ENCODE data around the gene GJC1. TPM values are rescaled to one million over a fixed set of nuclear protein-coding genes. Genes with fewer than 3 reads are reported as not detected.

The GJC1 gene
- polyA plus RNA-seq, 1 of the 3 experiments (the other 2 are of a cell fraction) = 15.2 TPM

- H3K27ac ChIP-seq (ENCODE audit: low read depth in 2 of 2, low read length in 1 of 2) = peak overlapping the region in 1 of 2 experiments; percentile 69; a peak in 1 of 4 replicates
- H3K79me2 ChIP-seq (ENCODE audit: insufficient read depth) = peaks cover 100% of the 10 kb centered on the region
- no peak overlapping the region for H3K9ac ChIP-seq
- H3K27me3 ChIP-seq (ENCODE audit: insufficient read depth) = no peaks in the 10 kb centered on the region
- peaks cover 32% of the 10 kb centered on the region for H3F3A ChIP-seq (replicated peaks; ENCODE audit: insufficient read depth)
- TF ChIP-seq EP300 (IDR thresholded peaks at IDR 0.05; ENCODE audit: borderline replicate concordance in 1 of 2, low read depth in 1 of 2, low read length in 1 of 2) (no peak), MXI1 (IDR thresholded peaks at IDR 0.05; ENCODE audit: low read depth, low read length) (no peak), USF2 (IDR thresholded peaks at IDR 0.05; ENCODE audit: borderline replicate concordance, low read depth, low read length) (no peak), JUND (IDR thresholded peaks at IDR 0.05) (no peak), RXRA (IDR thresholded peaks at IDR 0.05; ENCODE audit: borderline replicate concordance, low read depth) (no peak), TEAD4 (IDR thresholded peaks at IDR 0.05; ENCODE audit: borderline replicate concordance, insufficient read depth) (no peak), NFIC (IDR thresholded peaks at IDR 0.05; ENCODE audit: borderline replicate concordance) (no peak), ZBTB33 (IDR thresholded peaks at IDR 0.05; ENCODE audit: borderline replicate concordance, low read depth) (no peak), SIN3A (IDR thresholded peaks at IDR 0.05; ENCODE audit: borderline replicate concordance, low read depth, low read length) (no peak), YY1 (IDR thresholded peaks at IDR 0.05; ENCODE audit: low read depth) (no peak), FOXJ3 (CRISPR knock-in tag; IDR thresholded peaks at IDR 0.05) (no peak), EZH2phosphoT487 (IDR thresholded peaks at IDR 0.05; ENCODE audit: borderline replicate concordance, low read depth) (no peak), PBX3 (IDR thresholded peaks at IDR 0.05) (no peak), MEF2A (IDR thresholded peaks at IDR 0.05; ENCODE audit: borderline replicate concordance, low read depth) (no peak), GATA2 (CRISPR knock-in tag; IDR thresholded peaks at IDR 0.05) (no peak)
- TF ChIP-seq, protein P1, sequence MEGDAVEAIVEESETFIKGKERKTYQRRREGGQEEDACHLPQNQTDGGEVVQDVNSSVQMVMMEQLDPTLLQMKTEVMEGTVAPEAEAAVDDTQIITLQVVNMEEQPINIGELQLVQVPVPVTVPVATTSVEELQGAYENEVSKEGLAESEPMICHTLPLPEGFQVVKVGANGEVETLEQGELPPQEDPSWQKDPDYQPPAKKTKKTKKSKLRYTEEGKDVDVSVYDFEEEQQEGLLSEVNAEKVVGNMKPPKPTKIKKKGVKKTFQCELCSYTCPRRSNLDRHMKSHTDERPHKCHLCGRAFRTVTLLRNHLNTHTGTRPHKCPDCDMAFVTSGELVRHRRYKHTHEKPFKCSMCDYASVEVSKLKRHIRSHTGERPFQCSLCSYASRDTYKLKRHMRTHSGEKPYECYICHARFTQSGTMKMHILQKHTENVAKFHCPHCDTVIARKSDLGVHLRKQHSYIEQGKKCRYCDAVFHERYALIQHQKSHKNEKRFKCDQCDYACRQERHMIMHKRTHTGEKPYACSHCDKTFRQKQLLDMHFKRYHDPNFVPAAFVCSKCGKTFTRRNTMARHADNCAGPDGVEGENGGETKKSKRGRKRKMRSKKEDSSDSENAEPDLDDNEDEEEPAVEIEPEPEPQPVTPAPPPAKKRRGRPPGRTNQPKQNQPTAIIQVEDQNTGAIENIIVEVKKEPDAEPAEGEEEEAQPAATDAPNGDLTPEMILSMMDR (IDR thresholded peaks at IDR 0.05) = no peak
- TF ChIP-seq, protein P2, sequence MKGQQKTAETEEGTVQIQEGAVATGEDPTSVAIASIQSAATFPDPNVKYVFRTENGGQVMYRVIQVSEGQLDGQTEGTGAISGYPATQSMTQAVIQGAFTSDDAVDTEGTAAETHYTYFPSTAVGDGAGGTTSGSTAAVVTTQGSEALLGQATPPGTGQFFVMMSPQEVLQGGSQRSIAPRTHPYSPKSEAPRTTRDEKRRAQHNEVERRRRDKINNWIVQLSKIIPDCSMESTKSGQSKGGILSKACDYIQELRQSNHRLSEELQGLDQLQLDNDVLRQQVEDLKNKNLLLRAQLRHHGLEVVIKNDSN (IDR thresholded peaks at IDR 0.05; ENCODE audit: borderline replicate concordance, low read depth) = no peak
- TF ChIP-seq, protein P3, sequence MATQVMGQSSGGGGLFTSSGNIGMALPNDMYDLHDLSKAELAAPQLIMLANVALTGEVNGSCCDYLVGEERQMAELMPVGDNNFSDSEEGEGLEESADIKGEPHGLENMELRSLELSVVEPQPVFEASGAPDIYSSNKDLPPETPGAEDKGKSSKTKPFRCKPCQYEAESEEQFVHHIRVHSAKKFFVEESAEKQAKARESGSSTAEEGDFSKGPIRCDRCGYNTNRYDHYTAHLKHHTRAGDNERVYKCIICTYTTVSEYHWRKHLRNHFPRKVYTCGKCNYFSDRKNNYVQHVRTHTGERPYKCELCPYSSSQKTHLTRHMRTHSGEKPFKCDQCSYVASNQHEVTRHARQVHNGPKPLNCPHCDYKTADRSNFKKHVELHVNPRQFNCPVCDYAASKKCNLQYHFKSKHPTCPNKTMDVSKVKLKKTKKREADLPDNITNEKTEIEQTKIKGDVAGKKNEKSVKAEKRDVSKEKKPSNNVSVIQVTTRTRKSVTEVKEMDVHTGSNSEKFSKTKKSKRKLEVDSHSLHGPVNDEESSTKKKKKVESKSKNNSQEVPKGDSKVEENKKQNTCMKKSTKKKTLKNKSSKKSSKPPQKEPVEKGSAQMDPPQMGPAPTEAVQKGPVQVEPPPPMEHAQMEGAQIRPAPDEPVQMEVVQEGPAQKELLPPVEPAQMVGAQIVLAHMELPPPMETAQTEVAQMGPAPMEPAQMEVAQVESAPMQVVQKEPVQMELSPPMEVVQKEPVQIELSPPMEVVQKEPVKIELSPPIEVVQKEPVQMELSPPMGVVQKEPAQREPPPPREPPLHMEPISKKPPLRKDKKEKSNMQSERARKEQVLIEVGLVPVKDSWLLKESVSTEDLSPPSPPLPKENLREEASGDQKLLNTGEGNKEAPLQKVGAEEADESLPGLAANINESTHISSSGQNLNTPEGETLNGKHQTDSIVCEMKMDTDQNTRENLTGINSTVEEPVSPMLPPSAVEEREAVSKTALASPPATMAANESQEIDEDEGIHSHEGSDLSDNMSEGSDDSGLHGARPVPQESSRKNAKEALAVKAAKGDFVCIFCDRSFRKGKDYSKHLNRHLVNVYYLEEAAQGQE (IDR thresholded peaks at IDR 0.05; ENCODE audit: low read depth, low read length) = no peak
- peaks cover 0 to 17% of the 10 kb centered on the region in 2 experiments; a peak in 3 of 4 replicates for H3K4me1 ChIP-seq (ENCODE audit: control insufficient read depth in 1 of 2, insufficient read depth in 2 of 2, low read depth in 1 of 2, low read length in 1 of 2)
- H2AFZ ChIP-seq (ENCODE audit: low read depth) = no peak overlapping the region
- no peak for DNase-seq
- H3K4me3 ChIP-seq (ENCODE audit: low read depth in 2 of 2, low read length in 1 of 2) = no peak overlapping the region
- ChIA-PET POLR2A (no interaction called here), CTCF (interaction anchor here (1.0 kb wide), 1 partner anchor 9 kb away, joined by 3 read pairs; no protein-coding TSS in a partner anchor)
- peaks cover 29% of the 10 kb centered on the region for H4K20me1 ChIP-seq (ENCODE audit: insufficient read depth)
- H3K4me2 ChIP-seq = no peak overlapping the region
- 89% methylated on average over 4 of the region's 4 CpGs for WGBS (ENCODE audit: low lambda C conversion rate)
- no peaks in the 10 kb centered on the region for H3K36me3 ChIP-seq (replicated peaks in 1 of 2; ENCODE audit: control insufficient read depth in 1 of 2, insufficient read depth in 2 of 2, low read length in 1 of 2)
- no peaks in the 10 kb centered on the region for H3K9me2 ChIP-seq
- no peaks in the 10 kb centered on the region for H3K9me3 ChIP-seq
Observed at GRCh38 chr17:44812263-44812662, 17.8 kb downstream of the GJC1 start.
